GM21528 (cell line): ENCODE measurements around the gene CEMIP2.

Source experiments
- ATAC-seq: cut with Tn5 transposase; IDR thresholded peaks from one replicate; pipeline ENCODE4 v1.9.1; 2021; ENCODE audit warnings: mild to moderate bottlenecking, moderate library complexity; ENCODE audit not compliant: unreplicated experiment, low FRiP score

The CEMIP2 gene

GRCh38 chr9:71752928-71753327, 15.4 kb downstream of the CEMIP2 start:
- ATAC-seq, result no peak

DNA sequence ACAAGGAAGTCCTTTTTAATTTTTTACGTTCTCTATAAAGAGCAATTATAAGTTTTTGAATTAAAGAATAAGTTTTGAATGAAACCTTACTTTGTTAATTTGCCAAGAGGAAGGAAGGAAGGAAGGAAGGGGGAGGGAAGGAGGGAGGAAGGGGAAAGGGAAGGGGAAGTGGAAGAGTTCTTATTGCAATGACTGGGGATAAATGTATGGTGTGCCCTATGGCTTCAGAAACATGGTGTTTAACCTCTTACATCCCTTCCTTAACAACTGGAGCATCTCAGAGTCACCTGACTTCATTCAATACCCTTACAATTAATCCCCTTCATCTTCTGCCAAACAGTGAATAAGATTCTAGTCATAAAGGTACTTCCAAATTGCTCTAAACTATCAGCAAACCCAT, 16.0 kb downstream of the CEMIP2 start:
- ATAC-seq, result no peak

GRCh38 chr9:71748280-71748743, 20.0 kb downstream of the CEMIP2 start:
- no peak for ATAC-seq

- no peak for ATAC-seq
These were observed 20.7 kb downstream of the CEMIP2 start for GRCh38 chr9:71747576-71747975.

DNA sequence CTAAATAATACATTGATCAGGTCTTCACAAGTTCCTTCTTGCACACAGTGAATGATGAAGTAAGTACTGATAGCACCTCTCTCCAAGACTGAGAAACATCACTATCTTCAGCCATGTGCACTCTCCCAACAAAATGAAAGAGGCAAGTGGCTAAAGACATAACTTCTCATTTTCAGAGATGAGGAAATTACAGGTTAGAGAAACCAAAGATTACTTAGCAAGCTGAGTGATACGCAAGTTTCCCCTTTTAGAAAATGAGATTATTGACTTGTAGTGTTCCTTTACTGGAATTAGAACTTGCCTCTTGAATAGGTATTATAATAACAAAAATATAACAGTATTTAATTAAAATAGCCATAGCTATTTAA, 21.6 kb downstream of the CEMIP2 start:
- ATAC-seq, result no peak

DNA sequence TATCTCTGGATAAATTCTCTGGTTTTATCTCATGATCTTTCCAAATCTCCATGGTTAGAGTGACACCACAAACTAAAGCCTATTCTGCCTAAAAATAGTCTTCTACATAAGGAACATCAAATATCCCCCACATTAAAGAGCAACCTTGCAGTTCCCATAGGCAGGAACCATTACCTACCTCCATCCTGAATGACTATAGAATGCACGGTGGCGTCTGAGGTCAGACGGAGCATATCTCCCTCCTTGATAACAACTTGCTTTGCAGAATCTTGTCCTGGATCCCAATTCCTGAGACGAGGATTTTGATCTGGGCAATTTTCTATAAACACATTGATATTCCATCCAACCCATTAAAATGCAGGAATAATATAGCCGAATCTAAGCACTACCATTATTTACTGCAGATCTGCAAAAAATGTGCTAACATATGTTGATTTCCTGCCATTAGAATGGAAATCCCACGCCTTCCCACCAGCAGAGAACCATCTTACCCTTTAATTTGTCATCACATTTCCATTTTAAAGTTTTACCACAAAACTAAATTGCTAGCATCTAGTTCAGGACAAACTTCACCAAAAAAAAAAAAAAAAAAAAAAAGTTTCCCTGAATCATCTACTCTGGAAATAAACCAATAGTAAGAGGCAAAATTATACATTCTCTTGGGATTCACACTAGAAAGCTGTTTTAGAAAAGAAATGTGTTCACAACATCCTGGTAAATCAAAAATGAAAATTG, 22.1 kb downstream of the CEMIP2 start:
- no peak for ATAC-seq

DNA sequence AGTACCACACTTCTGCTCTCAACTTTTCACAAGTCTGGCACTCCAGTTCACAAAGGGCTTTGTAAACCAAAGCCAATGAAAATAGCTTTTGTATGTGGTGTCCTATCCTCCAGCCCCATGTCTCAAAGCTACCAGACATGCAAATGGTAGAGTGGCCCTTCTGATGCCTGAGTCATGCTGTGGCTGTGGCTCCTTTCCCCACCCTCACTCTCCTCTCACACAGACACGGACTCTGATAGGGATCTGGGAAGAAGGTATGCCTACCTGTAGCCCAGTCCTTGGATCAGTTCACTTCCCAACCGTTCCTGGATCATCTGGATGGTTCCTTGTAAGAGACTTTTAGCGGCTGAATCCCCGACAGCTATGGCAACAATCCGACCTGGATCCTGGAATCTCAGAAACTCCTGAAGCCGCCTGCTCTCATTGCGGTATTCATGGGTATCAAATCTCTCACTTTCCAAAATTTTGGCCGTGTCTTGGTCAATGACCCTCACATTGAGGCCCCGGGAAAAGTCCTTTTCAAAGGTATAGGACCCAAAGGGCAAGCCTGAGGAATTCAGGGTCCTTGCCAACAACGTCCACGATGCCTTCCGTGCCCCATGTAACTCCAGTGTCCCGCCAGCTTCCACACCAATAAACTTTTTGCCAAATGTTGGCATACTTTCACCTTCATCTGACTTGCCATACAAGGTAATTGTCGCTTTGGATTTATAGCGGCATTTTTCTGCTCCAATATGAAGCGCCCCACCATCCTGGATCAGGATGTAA, 23.4 kb downstream of the CEMIP2 start:
- no peak for ATAC-seq

GRCh38 chr9:71743882-71744281, 24.4 kb downstream of the CEMIP2 start:
- ATAC-seq, result no peak

DNA sequence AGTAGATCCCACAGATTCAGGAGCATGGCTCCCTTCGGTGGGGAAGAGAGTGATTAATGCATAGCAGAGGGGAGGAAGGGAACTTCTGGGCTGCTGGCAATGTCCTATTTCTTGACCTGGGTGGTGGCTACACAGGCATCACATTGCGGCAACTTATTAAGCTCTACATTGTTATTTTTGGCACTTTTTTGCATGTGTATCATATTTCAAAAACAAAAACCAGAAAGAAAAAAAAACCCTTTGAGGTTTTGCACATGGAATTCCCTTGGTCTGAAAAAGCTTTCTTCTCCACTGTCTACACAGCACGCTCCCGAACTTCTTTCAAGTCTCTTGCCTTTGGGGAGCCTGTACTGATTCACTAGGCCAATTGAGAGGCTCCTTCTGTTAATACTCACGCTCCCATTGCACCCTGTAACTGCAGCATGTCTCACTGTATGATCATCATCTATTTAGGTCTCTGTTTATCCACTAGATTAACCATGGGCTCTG, 25.1 kb downstream of the CEMIP2 start:
- no peak for ATAC-seq

DNA sequence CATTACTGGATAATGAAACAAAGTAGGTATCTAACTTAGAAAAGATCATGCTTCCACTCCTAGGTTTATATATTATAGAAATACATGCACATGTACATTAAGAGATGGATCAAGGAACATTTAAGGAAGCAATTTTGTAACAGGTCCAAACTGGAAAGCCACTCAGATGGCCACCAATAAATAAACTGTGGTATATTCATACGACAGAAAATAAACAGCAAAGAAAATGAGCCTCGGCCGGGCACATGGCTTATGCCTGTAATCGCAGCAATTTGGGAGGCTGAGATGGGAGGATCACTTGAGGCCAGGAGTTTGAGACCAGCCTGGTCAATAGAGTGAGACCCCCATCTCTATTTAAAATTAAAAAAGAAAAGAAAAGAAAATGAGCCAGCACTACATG, 25.6 kb downstream of the CEMIP2 start:
- ATAC-seq, result no peak

- ATAC-seq, result no peak
These were observed 26.2 kb downstream of the CEMIP2 start for GRCh38 chr9:71741926-71742648.

DNA sequence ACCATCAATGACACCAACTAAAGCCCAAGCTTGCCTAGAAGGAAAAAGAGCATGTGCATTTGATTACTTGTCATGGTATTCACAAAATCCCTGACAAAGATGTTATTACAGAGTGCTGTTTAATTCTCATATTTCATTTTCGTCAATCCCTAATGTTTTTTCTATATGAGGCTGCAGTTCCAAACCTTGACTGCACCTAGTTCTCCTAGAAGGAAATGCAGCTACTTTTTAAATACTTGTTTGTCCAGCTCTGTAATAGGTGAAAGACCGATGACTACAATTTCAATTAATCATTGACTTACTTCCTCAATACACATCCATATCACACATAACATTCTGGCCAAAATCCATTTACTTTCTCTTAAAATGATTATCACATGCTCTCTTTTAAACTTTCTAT, 28.1 kb downstream of the CEMIP2 start:
- no peak for ATAC-seq

- no peak for ATAC-seq
These were observed 30.9 kb downstream of the CEMIP2 start for GRCh38 chr9:71737455-71737854.

DNA sequence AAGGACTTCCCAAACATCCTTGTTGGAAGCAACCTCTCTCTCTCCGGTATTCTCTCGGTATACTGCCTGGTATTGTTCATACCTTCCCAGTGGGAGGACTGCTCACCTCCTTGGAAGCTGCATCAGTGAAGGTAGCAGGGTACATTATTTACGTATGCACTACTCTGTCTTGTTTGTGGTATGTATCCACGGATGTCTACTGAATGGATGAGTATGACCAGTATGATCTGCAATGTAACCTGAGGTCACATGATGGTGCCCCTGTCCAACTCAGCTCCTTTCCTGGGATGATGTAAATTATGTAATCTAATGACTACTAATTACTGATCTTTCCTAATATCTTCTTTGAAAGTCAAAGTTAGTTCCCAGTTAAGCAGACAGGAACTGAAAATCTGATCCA, 32.1 kb downstream of the CEMIP2 start:
- ATAC-seq, result no peak

- ATAC-seq, result no peak
These were observed 33.4 kb downstream of the CEMIP2 start for GRCh38 chr9:71734950-71735349.

DNA sequence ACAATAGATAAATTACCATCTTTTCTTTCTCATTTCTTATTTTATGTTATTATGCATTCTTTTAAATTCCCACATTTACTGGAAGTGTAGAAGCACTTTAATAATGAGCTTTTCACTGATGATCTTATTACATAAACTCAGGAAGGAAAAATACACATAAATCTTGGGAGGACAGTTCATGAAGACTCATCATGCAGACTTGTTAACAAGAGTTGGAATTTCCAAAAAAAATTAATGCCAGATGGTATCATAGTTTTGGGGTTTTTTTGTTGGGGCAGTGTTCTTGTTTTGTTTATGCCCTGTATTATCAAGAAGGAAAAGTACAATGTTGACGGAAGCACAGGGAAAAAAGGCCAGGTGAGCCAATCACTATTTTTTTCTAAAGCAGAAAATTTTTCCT, 35.1 kb downstream of the CEMIP2 start:
- ATAC-seq, result no peak

GRCh38 chr9:71729816-71730526, 38.3 kb downstream of the CEMIP2 start:
- no peak for ATAC-seq

DNA sequence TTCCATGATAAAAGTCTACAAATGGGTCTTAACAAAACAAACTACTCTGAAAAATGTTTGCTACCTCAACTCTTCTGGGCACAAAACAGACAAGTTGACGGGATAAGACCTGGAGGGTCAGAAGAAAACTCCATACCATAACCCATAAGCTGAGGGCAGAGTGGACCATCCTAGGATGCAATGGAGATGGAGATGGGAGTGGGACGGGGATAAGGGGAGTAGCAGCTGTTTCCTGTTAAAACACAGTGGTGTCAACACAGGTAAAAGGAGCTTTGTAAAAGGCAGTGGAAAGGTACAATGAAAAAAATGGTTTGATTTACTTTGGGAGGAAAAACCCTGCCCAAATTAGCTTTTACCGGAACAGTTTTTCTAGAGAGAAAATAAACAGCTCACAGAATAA, 41.6 kb downstream of the CEMIP2 start:
- ATAC-seq, result no peak

DNA sequence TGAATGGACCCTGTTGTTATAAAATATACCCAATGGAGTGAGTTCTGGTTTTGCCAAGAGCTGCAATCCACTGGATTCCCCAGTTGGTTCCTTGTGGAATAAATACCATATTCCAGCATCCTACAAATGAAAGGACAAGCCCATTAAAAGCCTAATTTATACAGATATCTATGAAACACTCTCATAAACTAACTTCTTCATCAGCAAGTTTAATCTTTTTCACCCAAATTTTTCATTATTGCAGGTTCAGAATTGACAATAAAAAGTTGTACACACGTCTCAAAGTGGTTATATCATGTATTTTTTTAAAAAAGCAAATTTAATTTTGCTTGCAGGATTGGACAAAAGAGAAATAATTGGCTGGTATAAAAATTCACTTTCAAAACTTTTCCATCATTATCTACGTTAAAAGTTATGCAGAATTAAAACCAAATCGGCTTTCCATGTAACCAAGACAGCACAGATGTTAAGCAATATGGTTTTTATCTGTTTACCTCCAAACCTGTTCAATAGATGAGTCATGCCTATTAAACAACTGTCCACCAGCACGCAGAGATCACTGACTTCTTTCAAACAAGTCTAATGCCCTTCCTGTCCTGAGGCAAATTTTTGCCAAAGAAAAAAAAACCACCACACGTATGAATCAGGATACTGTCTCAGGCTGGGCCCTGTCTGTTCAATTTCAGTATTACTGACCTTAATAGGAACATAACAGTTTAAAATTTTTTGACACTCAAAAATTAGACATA, 42.5 kb downstream of the CEMIP2 start:
- ATAC-seq, result no peak

DNA sequence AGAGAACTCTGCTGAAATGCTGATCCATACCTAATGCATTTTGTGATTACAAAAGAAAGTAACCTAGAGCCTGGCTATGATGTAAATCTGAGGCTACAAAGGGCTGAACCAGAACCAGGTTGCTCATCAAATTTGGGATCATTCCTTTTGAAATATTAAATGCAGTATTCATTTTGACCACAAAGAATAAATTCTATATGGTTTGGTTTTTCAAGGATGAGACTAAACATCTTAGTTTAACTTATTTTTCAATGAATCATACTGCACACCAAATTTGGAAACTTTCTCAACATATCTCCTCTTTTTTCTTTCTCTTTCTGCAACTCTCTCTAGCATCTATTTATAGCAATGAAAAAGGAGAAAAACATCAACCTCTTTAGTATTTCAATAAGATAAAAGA, 46.5 kb downstream of the CEMIP2 start:
- no peak for ATAC-seq
